ENCODE measurements around the gene IRAK1. TPM values are rescaled to one million over a fixed set of nuclear protein-coding genes. Genes with fewer than 3 reads are reported as not detected.

Gene IRAK1
- total and polyA plus RNA-seq, 9 of the 15 experiments (the other 6 are each of a cell fraction or from before 2014, with no cell fraction given): 11.6 to 261 (median 91.6) TPM

DNA sequence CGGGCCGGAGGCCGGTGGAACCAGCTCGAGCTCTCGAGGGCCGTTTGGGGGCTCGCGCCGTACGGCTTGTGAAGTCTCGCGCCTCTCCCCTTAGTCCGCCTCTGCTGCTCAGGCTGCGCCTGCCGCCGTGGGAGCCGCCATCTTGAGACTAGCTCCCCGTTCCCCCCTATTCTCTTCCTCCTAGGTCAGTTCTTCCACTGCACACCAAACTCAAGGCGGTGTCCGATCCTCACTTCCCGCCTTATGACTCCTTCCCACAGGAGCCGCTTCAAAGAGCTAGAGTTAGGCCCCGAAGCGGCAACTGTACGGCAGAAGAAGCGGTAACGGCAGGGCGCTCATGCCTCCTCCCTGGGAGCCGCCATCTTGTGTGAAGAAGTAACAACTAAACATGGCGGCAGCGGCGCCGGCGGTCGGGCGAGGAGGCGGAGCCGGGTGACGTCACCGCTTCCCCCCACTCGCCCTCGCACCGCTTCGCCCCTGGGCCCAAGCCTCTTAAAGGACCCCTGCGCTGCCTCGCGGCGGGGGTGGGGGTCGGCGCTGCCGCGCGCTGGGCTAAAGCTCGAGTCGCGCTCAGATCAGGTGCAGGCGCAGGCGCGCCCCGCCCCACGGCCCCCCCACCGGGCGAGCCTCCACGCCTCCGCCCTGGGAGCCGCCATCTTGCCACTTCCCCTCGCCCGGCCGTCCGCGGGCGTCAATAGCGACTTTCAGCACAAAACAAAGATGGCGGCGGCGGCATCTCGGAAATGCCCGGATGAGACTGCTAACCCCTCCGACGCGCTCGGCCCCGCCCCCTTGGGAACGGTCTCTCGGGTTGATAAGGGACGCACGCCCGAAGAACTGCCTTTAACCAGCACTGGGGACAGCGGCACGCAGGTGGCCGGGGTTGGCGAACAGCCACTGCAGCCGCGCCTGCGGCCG is 48.0 kb downstream of the IRAK1 start, which contains the start of gene HCFC1 (continued):
- TF ChIP-seq, protein P1, sequence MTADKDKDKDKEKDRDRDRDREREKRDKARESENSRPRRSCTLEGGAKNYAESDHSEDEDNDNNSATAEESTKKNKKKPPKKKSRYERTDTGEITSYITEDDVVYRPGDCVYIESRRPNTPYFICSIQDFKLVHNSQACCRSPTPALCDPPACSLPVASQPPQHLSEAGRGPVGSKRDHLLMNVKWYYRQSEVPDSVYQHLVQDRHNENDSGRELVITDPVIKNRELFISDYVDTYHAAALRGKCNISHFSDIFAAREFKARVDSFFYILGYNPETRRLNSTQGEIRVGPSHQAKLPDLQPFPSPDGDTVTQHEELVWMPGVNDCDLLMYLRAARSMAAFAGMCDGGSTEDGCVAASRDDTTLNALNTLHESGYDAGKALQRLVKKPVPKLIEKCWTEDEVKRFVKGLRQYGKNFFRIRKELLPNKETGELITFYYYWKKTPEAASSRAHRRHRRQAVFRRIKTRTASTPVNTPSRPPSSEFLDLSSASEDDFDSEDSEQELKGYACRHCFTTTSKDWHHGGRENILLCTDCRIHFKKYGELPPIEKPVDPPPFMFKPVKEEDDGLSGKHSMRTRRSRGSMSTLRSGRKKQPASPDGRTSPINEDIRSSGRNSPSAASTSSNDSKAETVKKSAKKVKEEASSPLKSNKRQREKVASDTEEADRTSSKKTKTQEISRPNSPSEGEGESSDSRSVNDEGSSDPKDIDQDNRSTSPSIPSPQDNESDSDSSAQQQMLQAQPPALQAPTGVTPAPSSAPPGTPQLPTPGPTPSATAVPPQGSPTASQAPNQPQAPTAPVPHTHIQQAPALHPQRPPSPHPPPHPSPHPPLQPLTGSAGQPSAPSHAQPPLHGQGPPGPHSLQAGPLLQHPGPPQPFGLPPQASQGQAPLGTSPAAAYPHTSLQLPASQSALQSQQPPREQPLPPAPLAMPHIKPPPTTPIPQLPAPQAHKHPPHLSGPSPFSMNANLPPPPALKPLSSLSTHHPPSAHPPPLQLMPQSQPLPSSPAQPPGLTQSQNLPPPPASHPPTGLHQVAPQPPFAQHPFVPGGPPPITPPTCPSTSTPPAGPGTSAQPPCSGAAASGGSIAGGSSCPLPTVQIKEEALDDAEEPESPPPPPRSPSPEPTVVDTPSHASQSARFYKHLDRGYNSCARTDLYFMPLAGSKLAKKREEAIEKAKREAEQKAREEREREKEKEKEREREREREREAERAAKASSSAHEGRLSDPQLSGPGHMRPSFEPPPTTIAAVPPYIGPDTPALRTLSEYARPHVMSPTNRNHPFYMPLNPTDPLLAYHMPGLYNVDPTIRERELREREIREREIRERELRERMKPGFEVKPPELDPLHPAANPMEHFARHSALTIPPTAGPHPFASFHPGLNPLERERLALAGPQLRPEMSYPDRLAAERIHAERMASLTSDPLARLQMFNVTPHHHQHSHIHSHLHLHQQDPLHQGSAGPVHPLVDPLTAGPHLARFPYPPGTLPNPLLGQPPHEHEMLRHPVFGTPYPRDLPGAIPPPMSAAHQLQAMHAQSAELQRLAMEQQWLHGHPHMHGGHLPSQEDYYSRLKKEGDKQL (CRISPR knock-in tag; IDR thresholded peaks at IDR 0.05; ENCODE audit: borderline replicate concordance): 0 out of 2 replicates have a peak, but pooled peaks have one; percentile 60
- TF ChIP-seq ZNF311 (CRISPR knock-in tag; IDR thresholded peaks at IDR 0.05): no peak
- no peak for TF ChIP-seq RNF219 (CRISPR knock-in tag; IDR thresholded peaks at IDR 0.05)
- peak; percentile 64; the same call in 1 of the 2 replicates for TF ChIP-seq NR2C2 (CRISPR knock-in tag; IDR thresholded peaks at IDR 0.05)
- peak; percentile 86; the same call in 1 of the 2 replicates for TF ChIP-seq NR2C2 (tag; IDR thresholded peaks at IDR 0.05)
- TF ChIP-seq MLLT1 (IDR thresholded peaks at IDR 0.05): 0 out of 4 replicates have a peak, but pooled peaks of 1 of the 2 experiments have one; percentile 45
- TF ChIP-seq CREM (IDR thresholded peaks at IDR 0.05; ENCODE audit: low read depth): peak; percentile 93
- TF ChIP-seq CBX8 (IDR thresholded peaks at IDR 0.05; ENCODE audit: borderline replicate concordance, extremely low read depth, low read depth, low read length, poor library complexity, severe bottlenecking): no peak
- no peak for TF ChIP-seq ZNF398 (CRISPR knock-in tag; IDR thresholded peaks at IDR 0.05)
- TF ChIP-seq PTTG1 (tag; IDR thresholded peaks at IDR 0.05; ENCODE audit: low read depth): no peak
- TF ChIP-seq TBL1XR1 (IDR thresholded peaks at IDR 0.05; ENCODE audit: low read length in 2 of 2): 0 out of 4 replicates have a peak, but pooled peaks of 1 of the 2 experiments have one; percentile 8
- TF ChIP-seq, protein P2, sequence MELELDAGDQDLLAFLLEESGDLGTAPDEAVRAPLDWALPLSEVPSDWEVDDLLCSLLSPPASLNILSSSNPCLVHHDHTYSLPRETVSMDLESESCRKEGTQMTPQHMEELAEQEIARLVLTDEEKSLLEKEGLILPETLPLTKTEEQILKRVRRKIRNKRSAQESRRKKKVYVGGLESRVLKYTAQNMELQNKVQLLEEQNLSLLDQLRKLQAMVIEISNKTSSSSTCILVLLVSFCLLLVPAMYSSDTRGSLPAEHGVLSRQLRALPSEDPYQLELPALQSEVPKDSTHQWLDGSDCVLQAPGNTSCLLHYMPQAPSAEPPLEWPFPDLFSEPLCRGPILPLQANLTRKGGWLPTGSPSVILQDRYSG (tag; conservative IDR thresholded peaks at IDR 0.05; ENCODE audit: low read depth): peak; percentile 65; the same call in 1 of the 2 replicates
